B cell (primary cell): ENCODE measurements around the gene SPTAN1.

ENCODE experiments used
- EZH2 ChIP-seq: IDR thresholded peaks from 2 replicates; pipeline ENCODE4 v1.6.1; 2012; ENCODE audit warnings: borderline replicate concordance, low read depth, mild to moderate bottlenecking, moderate library complexity, low read length; ENCODE audit not compliant: insufficient read depth, poor library complexity, severe bottlenecking
- TF ChIP-seq, protein P1 (sequence below): fragments of 200-600 bp; IDR thresholded peaks from one replicate; pipeline ENCODE4 v1.8.0; 2022; ENCODE audit warnings: antibody characterized with exemption, mild to moderate bottlenecking

GRCh38 chr9:128600099-128600498 lies 47.7 kb downstream of the SPTAN1 start:
- TF ChIP-seq EZH2, result no peak
- TF ChIP-seq, protein P1, sequence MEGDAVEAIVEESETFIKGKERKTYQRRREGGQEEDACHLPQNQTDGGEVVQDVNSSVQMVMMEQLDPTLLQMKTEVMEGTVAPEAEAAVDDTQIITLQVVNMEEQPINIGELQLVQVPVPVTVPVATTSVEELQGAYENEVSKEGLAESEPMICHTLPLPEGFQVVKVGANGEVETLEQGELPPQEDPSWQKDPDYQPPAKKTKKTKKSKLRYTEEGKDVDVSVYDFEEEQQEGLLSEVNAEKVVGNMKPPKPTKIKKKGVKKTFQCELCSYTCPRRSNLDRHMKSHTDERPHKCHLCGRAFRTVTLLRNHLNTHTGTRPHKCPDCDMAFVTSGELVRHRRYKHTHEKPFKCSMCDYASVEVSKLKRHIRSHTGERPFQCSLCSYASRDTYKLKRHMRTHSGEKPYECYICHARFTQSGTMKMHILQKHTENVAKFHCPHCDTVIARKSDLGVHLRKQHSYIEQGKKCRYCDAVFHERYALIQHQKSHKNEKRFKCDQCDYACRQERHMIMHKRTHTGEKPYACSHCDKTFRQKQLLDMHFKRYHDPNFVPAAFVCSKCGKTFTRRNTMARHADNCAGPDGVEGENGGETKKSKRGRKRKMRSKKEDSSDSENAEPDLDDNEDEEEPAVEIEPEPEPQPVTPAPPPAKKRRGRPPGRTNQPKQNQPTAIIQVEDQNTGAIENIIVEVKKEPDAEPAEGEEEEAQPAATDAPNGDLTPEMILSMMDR, result no peak
